Endothelial cell of umbilical vein (primary cell): ENCODE measurements around the gene FBXO3. TPM values are rescaled to one million over a fixed set of nuclear protein-coding genes. Genes with fewer than 3 reads are reported as not detected.

ENCODE experiments used
- BruUV-seq: library from RNA; stranded (reverse); fragments of 400-500 nt; replicated peaks from 2 replicates; lab custom pipeline; 2021; lab: Mats Ljungman, UMichigan
- CTCF ChIA-PET: fragments of 300-600, 350-600 bp; sonication (Branson Sonifier 250); formaldehyde crosslinking; loops from one replicate; lab custom pipeline; 2021; ENCODE audit warnings: antibody characterized with exemption, inconsistent platforms; lab: Charles Lee
- POLR2A ChIA-PET: fragments of 300-600, 350-600 bp; sonication (Branson Sonifier 250); formaldehyde crosslinking; loops from one replicate; lab custom pipeline; 2021; ENCODE audit warnings: antibody characterized with exemption, inconsistent platforms; lab: Charles Lee
- DNase-seq: peaks from one replicate; pipeline ENCODE4 v3.0.0-alpha.2; 2011; ENCODE audit warnings: low read depth, low spot score
- FAIRE-seq: peaks from 2 replicates; lab custom pipeline; 2011; peaks lifted over from hg19 to GRCh38; lab: Jason Lieb, UNC
- H2AFZ ChIP-seq: 2 replicates; pipeline ENCODE4 v1.6.0; 2012; ENCODE audit warnings: low read depth, low read length, control low read depth, inconsistent platforms
- H3K27ac ChIP-seq: 2 replicates; pipeline ENCODE4 v1.5.1; 2011; ENCODE audit warnings: low read depth, mild to moderate bottlenecking, control low read depth, low read length, moderate library complexity; ENCODE audit not compliant: insufficient read depth
- H3K27me3 ChIP-seq, 2 experiments: 2 replicates each; pipeline versions ENCODE4 v1.6.0 to v1.6.1; 2011; ENCODE audit warnings: low read length in 2 of 2, mixed read lengths in 1 of 2; ENCODE audit not compliant: control insufficient read depth in 2 of 2, insufficient read depth in 2 of 2
- H3K36me3 ChIP-seq, 2 experiments: 2 replicates in 1 of 2; 3 replicates in 1 of 2; pipeline ENCODE4 v1.5.1; 2011; ENCODE audit warnings: low read length in 2 of 2, mild to moderate bottlenecking in 1 of 2, moderate library complexity in 1 of 2; ENCODE audit not compliant: control insufficient read depth in 2 of 2, insufficient read depth in 2 of 2; ENCODE audit errors: extremely low read depth in 1 of 2
- H3K4me1 ChIP-seq: 3 replicates; pipeline ENCODE4 v1.5.1; 2011; ENCODE audit warnings: mild to moderate bottlenecking, low read length; ENCODE audit not compliant: control insufficient read depth, insufficient read depth; ENCODE audit errors: extremely low read depth
- H3K4me2 ChIP-seq: 2 replicates; pipeline ENCODE4 v1.6.1; 2011; ENCODE audit warnings: low read length, control low read depth, mixed read lengths; ENCODE audit not compliant: insufficient read depth
- H3K4me3 ChIP-seq, 3 experiments: fragments of 200-600 bp in 1 of 3; sonication (generic), shearing (Covaris generic) in 1 of 3; replicated peaks in 1 of 3; 2 replicates each; pipeline ENCODE4 v1.5.1; 2011 to 2016; ENCODE audit warnings: control low read depth in 3 of 3, low read length in 3 of 3, mild to moderate bottlenecking in 2 of 3, inconsistent platforms in 1 of 3, low read depth in 1 of 3, moderate library complexity in 1 of 3; ENCODE audit not compliant: insufficient read depth in 1 of 3
- H3K79me2 ChIP-seq: 2 replicates; pipeline ENCODE4 v1.6.0; 2012; ENCODE audit warnings: low read length, inconsistent platforms; ENCODE audit not compliant: control insufficient read depth, insufficient read depth
- H3K9ac ChIP-seq: replicated peaks from 2 replicates; pipeline ENCODE3; 2011; ENCODE audit warnings: low read length, control low read depth; ENCODE audit not compliant: insufficient read depth; ENCODE audit errors: extremely low read depth
- H3K9me1 ChIP-seq: replicated peaks from 3 replicates; pipeline ENCODE4 v1.6.0; 2011; ENCODE audit warnings: mild to moderate bottlenecking, low read length; ENCODE audit not compliant: control insufficient read depth, insufficient read depth; ENCODE audit errors: extremely low read depth
- H3K9me3 ChIP-seq: replicated peaks from 2 replicates; pipeline ENCODE4 v1.5.1; 2012; ENCODE audit warnings: low read length, inconsistent platforms; ENCODE audit not compliant: control insufficient read depth, insufficient read depth
- H4K20me1 ChIP-seq: replicated peaks from 2 replicates; pipeline ENCODE3; 2011; ENCODE audit warnings: mild to moderate bottlenecking, low read length; ENCODE audit not compliant: control insufficient read depth, insufficient read depth; ENCODE audit errors: extremely low read depth
- EZH2 ChIP-seq: IDR thresholded peaks from 2 replicates; pipeline ENCODE4 v1.6.1; 2012; ENCODE audit warnings: borderline replicate concordance, low read depth, mild to moderate bottlenecking, moderate library complexity, low read length, inconsistent platforms; ENCODE audit not compliant: severe bottlenecking
- FOS ChIP-seq: IDR thresholded peaks from 2 replicates; pipeline ENCODE4 v1.6.1; 2011; ENCODE audit warnings: mild to moderate bottlenecking, low read length, moderate library complexity, borderline replicate concordance; ENCODE audit not compliant: insufficient read depth
- GATA2 ChIP-seq: IDR thresholded peaks from 2 replicates; pipeline ENCODE4 v1.7.0; 2011; ENCODE audit warnings: low read depth, mild to moderate bottlenecking, moderate library complexity, mixed read lengths, low read length; ENCODE audit not compliant: insufficient read length, insufficient read depth
- JUN ChIP-seq: IDR thresholded peaks from 2 replicates; pipeline ENCODE4 v1.6.1; 2011; ENCODE audit warnings: borderline replicate concordance, low read depth; ENCODE audit not compliant: insufficient read length, insufficient read depth
- MYC ChIP-seq: IDR thresholded peaks from one replicate; pipeline ENCODE4 v1.6.1; 2011; ENCODE audit warnings: mild to moderate bottlenecking, low read depth, low read length
- POLR2A ChIP-seq: IDR thresholded peaks from 2 replicates; pipeline ENCODE4 v1.6.1; 2012; ENCODE audit warnings: low read depth, mild to moderate bottlenecking, control low read depth, low read length
- POLR2AphosphoS5 ChIP-seq: IDR thresholded peaks from 2 replicates; pipeline ENCODE4 v1.6.1; 2012; ENCODE audit warnings: low read depth, mild to moderate bottlenecking, control low read depth, low read length, moderate library complexity; ENCODE audit not compliant: insufficient read depth
- dilution Hi-C: fragments of 300-500 bp; cut with MboI; formaldehyde crosslinking; loops from one replicate; pipeline ENCODE4 v1.15.0; 2019; ENCODE audit warnings: low sequenced_read_pairs; ENCODE audit not compliant: extremely low pct_ligation_motif_present
- intact Hi-C: fragments of 100-400 bp; cut with micrococcal nuclease; formaldehyde crosslinking; loops from one replicate; pipeline ENCODE4 v1.10.0; 2022
- polyA plus RNA-seq, 4 experiments: library from polyadenylated mRNA; depleted of rRNA in 3 of 4; stranded (reverse) in 3 of 4; unstranded in 1 of 4; fragments of >200 nt; gene quantifications; 2 replicates each; pipeline versions ENCODE4 v1.2.1 to v1.2.3, GENCODE V29; 2011 to 2012; ENCODE audit warnings: missing spikeins in 1 of 4
- total RNA-seq: library from RNA; stranded (reverse); gene quantifications from 2 replicates; pipeline ENCODE4 v1.2.3, GENCODE V29; 2021
- TF ChIP-seq, protein P1 (sequence below): IDR thresholded peaks from 2 replicates; pipeline ENCODE4 v1.6.1; 2011; ENCODE audit not compliant: insufficient read depth, insufficient read length
- TF ChIP-seq, protein P2 (sequence below), 2 donors: IDR thresholded peaks; 1 replicate in 1 of 2; 2 replicates in 1 of 2; pipeline ENCODE4 v1.5.1; 2011; ENCODE audit warnings: low read length in 2 of 2, mild to moderate bottlenecking in 2 of 2, moderate library complexity in 2 of 2, control low read depth in 1 of 2, inconsistent platforms in 1 of 2, low read depth in 1 of 2; ENCODE audit not compliant: insufficient read depth in 1 of 2; ENCODE audit errors: extremely low read depth in 1 of 2

Gene FBXO3
- total and polyA plus RNA-seq, 2 donors (not counting 3 experiments of a cell fraction or from before 2014, with no cell fraction given), result 18.0 to 23.1 TPM

DNA sequence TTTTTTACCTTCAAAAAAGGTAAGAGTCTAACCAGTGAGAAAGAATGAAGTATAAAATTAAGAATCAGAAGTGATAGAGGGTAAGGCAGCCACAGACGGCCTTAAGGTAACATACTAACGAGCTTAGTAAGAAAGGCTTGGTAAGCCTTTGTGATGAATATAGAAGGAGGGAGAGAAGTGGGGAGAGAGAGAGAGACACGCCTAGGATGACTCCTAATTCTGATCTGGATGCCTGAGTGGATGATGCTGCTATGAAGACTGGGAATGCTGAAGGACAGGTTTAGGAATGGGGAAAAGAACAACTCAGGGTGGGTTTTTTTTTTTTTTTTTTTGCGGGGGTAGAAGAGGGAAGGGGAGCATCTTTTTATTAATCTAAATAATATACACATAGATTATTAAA, 4.8 kb downstream of the FBXO3 start:
- POLR2A ChIA-PET, result no interaction called here
- no TSS peak for BruUV-seq
- DNase-seq (no peak), FAIRE-seq (no peak)
- Histone ChIP-seq H3K9ac (no peak overlapping the region), H3K36me3 (peaks cover 0 to 3% of the 10 kb centered on the region in 2 experiments), H3K9me3 (no peaks in the 10 kb centered on the region), H3K79me2 (peaks cover 14% of the 10 kb centered on the region), H4K20me1 (no peaks in the 10 kb centered on the region), H3K4me1 (peaks cover 8% of the 10 kb centered on the region), H3K4me2 (no peak overlapping the region), H3K27ac (no peak overlapping the region), H3K9me1 (no peaks in the 10 kb centered on the region), H3K27me3 (no peaks in the 10 kb centered on the region), H3K4me3 (no peak overlapping the region), H2AFZ (no peak overlapping the region)
- CTCF ChIA-PET, result no interaction called here
- intact Hi-C loops (no loop called here), dilution Hi-C loops (no loop called here)
- TF ChIP-seq POLR2A (no peak), FOS (no peak), JUN (no peak), EZH2 (no peak), GATA2 (no peak), POLR2AphosphoS5 (no peak), MYC (no peak)
- TF ChIP-seq, protein P1, sequence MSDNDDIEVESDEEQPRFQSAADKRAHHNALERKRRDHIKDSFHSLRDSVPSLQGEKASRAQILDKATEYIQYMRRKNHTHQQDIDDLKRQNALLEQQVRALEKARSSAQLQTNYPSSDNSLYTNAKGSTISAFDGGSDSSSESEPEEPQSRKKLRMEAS, result no peak
- TF ChIP-seq, protein P2, sequence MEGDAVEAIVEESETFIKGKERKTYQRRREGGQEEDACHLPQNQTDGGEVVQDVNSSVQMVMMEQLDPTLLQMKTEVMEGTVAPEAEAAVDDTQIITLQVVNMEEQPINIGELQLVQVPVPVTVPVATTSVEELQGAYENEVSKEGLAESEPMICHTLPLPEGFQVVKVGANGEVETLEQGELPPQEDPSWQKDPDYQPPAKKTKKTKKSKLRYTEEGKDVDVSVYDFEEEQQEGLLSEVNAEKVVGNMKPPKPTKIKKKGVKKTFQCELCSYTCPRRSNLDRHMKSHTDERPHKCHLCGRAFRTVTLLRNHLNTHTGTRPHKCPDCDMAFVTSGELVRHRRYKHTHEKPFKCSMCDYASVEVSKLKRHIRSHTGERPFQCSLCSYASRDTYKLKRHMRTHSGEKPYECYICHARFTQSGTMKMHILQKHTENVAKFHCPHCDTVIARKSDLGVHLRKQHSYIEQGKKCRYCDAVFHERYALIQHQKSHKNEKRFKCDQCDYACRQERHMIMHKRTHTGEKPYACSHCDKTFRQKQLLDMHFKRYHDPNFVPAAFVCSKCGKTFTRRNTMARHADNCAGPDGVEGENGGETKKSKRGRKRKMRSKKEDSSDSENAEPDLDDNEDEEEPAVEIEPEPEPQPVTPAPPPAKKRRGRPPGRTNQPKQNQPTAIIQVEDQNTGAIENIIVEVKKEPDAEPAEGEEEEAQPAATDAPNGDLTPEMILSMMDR (IDR thresholded peaks at IDR 0.05; ENCODE audit: extremely low read depth in 1 of 2, insufficient read depth in 1 of 2, low read depth in 1 of 2, low read length in 2 of 2), result no peak
